WTC11 (cell line): ENCODE results near the gene C2orf92. TPM values are rescaled to one million over a fixed set of nuclear protein-coding genes. Genes with fewer than 3 reads are reported as not detected.

Experiments
- CREM ChIP-seq: sonication (generic); formaldehyde crosslinking; IDR thresholded peaks from 2 replicates; pipeline ENCODE4 v1.8.1; 2022; ENCODE audit warnings: mild to moderate bottlenecking, missing genetic modification reagents, moderate library complexity
- FOXJ3 ChIP-seq: sonication (generic); formaldehyde crosslinking; IDR thresholded peaks from 2 replicates; pipeline ENCODE4 v1.9.0; 2021; ENCODE audit warnings: missing genetic modification reagents, mild to moderate bottlenecking, borderline replicate concordance
- GRHL2 ChIP-seq: fragments of 250-450 bp; sonication (Bioruptor Pico); IDR thresholded peaks from 2 replicates; pipeline ENCODE4 v1.8.0; 2022; ENCODE audit warnings: mild to moderate bottlenecking, moderate library complexity; ENCODE audit not compliant: insufficient replicate concordance, severe bottlenecking
- ZNF423 ChIP-seq: fragments of 250-450 bp; sonication (Bioruptor Pico); IDR thresholded peaks from 2 replicates; pipeline ENCODE4 v2.1.2; 2022; ENCODE audit warnings: mild to moderate bottlenecking, moderate library complexity
- total RNA-seq: library from RNA; stranded (reverse); gene quantifications from 3 replicates; pipeline ENCODE4 v1.2.3, GENCODE V29; 2021
- TF ChIP-seq, protein P1 (sequence below): sonication (generic); formaldehyde crosslinking; IDR thresholded peaks from 2 replicates; pipeline ENCODE4 v1.8.0; 2023; ENCODE audit warnings: missing genetic modification reagents, mild to moderate bottlenecking, borderline replicate concordance
- TF ChIP-seq, protein P2 (sequence below): sonication (generic); formaldehyde crosslinking; conservative IDR thresholded peaks from 2 replicates; pipeline ENCODE4 v1.8.1; 2023; ENCODE audit warnings: mild to moderate bottlenecking, low read depth, missing genetic modification reagents, moderate library complexity
- TF ChIP-seq, protein P3 (sequence below): sonication (generic); formaldehyde crosslinking; IDR thresholded peaks from 2 replicates; pipeline ENCODE4 v1.8.0; 2023; ENCODE audit warnings: missing genetic modification reagents
- TF ChIP-seq, protein P4 (sequence below): sonication (generic); formaldehyde crosslinking; IDR thresholded peaks from 2 replicates; pipeline ENCODE4 v1.8.0; 2023; ENCODE audit warnings: mild to moderate bottlenecking, missing genetic modification reagents
- TF ChIP-seq, protein P5 (sequence below): sonication (generic); formaldehyde crosslinking; IDR thresholded peaks from 2 replicates; pipeline ENCODE4 v1.8.0; 2022; ENCODE audit warnings: mild to moderate bottlenecking, missing genetic modification reagents
- TF ChIP-seq, protein P6 (sequence below): sonication (generic); formaldehyde crosslinking; IDR thresholded peaks from 2 replicates; pipeline ENCODE4 v1.8.1; 2022; ENCODE audit warnings: low read depth, mild to moderate bottlenecking, moderate library complexity, missing genetic modification reagents, borderline replicate concordance

C2orf92 gene
- total RNA-seq, 1 experiment from 2014 or later = 5.2 TPM

DNA sequence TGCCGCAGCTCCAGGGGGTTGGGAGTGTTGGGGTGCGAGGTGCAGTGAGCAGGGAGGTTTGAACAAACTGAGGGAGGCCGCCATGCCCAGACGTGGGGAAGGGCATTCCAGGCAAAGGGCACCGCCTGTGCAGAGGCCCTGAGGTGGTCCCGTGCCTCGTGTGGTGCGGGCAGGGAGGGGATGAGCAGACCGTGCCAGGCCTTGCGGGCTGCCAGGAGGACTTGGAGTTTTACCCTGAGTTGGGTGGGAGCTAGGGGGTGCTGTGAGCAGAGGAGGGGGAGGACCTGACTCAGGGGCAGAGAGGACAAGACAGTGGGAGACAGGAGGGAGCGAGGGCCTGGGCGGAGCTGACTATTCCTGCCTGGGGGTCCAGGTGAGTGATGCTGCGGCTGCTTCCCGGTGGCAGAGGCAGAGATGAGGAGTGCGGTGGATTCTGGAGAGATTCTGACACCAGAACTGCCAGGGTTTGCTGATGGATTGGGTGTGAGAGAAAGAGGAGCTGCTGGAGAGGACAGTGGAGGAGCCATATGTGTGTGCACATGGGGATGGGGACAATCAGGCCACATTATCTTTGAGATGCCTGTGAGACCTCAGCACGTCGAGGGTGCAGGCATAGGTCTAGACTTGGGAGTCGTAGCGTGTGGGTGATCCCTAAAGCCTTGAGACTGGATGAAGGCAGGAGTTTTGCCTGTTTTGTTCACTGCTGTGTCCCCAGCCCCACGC, 67.3 kb downstream of the C2orf92 start (continued):
- TF ChIP-seq, protein P1, sequence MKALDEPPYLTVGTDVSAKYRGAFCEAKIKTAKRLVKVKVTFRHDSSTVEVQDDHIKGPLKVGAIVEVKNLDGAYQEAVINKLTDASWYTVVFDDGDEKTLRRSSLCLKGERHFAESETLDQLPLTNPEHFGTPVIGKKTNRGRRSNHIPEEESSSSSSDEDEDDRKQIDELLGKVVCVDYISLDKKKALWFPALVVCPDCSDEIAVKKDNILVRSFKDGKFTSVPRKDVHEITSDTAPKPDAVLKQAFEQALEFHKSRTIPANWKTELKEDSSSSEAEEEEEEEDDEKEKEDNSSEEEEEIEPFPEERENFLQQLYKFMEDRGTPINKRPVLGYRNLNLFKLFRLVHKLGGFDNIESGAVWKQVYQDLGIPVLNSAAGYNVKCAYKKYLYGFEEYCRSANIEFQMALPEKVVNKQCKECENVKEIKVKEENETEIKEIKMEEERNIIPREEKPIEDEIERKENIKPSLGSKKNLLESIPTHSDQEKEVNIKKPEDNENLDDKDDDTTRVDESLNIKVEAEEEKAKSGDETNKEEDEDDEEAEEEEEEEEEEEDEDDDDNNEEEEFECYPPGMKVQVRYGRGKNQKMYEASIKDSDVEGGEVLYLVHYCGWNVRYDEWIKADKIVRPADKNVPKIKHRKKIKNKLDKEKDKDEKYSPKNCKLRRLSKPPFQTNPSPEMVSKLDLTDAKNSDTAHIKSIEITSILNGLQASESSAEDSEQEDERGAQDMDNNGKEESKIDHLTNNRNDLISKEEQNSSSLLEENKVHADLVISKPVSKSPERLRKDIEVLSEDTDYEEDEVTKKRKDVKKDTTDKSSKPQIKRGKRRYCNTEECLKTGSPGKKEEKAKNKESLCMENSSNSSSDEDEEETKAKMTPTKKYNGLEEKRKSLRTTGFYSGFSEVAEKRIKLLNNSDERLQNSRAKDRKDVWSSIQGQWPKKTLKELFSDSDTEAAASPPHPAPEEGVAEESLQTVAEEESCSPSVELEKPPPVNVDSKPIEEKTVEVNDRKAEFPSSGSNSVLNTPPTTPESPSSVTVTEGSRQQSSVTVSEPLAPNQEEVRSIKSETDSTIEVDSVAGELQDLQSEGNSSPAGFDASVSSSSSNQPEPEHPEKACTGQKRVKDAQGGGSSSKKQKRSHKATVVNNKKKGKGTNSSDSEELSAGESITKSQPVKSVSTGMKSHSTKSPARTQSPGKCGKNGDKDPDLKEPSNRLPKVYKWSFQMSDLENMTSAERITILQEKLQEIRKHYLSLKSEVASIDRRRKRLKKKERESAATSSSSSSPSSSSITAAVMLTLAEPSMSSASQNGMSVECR = no peak
- TF ChIP-seq, protein P2, sequence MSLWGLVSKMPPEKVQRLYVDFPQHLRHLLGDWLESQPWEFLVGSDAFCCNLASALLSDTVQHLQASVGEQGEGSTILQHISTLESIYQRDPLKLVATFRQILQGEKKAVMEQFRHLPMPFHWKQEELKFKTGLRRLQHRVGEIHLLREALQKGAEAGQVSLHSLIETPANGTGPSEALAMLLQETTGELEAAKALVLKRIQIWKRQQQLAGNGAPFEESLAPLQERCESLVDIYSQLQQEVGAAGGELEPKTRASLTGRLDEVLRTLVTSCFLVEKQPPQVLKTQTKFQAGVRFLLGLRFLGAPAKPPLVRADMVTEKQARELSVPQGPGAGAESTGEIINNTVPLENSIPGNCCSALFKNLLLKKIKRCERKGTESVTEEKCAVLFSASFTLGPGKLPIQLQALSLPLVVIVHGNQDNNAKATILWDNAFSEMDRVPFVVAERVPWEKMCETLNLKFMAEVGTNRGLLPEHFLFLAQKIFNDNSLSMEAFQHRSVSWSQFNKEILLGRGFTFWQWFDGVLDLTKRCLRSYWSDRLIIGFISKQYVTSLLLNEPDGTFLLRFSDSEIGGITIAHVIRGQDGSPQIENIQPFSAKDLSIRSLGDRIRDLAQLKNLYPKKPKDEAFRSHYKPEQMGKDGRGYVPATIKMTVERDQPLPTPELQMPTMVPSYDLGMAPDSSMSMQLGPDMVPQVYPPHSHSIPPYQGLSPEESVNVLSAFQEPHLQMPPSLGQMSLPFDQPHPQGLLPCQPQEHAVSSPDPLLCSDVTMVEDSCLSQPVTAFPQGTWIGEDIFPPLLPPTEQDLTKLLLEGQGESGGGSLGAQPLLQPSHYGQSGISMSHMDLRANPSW (CRISPR knock-in tag) = no peak
- TF ChIP-seq, protein P3, sequence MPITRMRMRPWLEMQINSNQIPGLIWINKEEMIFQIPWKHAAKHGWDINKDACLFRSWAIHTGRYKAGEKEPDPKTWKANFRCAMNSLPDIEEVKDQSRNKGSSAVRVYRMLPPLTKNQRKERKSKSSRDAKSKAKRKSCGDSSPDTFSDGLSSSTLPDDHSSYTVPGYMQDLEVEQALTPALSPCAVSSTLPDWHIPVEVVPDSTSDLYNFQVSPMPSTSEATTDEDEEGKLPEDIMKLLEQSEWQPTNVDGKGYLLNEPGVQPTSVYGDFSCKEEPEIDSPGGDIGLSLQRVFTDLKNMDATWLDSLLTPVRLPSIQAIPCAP (CRISPR knock-in tag) = no peak
- no peak for TF ChIP-seq ZNF423
- TF ChIP-seq, protein P4, sequence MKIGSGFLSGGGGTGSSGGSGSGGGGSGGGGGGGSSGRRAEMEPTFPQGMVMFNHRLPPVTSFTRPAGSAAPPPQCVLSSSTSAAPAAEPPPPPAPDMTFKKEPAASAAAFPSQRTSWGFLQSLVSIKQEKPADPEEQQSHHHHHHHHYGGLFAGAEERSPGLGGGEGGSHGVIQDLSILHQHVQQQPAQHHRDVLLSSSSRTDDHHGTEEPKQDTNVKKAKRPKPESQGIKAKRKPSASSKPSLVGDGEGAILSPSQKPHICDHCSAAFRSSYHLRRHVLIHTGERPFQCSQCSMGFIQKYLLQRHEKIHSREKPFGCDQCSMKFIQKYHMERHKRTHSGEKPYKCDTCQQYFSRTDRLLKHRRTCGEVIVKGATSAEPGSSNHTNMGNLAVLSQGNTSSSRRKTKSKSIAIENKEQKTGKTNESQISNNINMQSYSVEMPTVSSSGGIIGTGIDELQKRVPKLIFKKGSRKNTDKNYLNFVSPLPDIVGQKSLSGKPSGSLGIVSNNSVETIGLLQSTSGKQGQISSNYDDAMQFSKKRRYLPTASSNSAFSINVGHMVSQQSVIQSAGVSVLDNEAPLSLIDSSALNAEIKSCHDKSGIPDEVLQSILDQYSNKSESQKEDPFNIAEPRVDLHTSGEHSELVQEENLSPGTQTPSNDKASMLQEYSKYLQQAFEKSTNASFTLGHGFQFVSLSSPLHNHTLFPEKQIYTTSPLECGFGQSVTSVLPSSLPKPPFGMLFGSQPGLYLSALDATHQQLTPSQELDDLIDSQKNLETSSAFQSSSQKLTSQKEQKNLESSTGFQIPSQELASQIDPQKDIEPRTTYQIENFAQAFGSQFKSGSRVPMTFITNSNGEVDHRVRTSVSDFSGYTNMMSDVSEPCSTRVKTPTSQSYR (CRISPR knock-in tag) = no peak
- no peak for TF ChIP-seq GRHL2 (CRISPR knock-in tag)
- TF ChIP-seq, protein P5, sequence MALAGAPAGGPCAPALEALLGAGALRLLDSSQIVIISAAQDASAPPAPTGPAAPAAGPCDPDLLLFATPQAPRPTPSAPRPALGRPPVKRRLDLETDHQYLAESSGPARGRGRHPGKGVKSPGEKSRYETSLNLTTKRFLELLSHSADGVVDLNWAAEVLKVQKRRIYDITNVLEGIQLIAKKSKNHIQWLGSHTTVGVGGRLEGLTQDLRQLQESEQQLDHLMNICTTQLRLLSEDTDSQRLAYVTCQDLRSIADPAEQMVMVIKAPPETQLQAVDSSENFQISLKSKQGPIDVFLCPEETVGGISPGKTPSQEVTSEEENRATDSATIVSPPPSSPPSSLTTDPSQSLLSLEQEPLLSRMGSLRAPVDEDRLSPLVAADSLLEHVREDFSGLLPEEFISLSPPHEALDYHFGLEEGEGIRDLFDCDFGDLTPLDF (CRISPR knock-in tag) = no peak
- TF ChIP-seq, protein P6, sequence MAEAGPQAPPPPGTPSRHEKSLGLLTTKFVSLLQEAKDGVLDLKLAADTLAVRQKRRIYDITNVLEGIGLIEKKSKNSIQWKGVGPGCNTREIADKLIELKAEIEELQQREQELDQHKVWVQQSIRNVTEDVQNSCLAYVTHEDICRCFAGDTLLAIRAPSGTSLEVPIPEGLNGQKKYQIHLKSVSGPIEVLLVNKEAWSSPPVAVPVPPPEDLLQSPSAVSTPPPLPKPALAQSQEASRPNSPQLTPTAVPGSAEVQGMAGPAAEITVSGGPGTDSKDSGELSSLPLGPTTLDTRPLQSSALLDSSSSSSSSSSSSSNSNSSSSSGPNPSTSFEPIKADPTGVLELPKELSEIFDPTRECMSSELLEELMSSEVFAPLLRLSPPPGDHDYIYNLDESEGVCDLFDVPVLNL (CRISPR knock-in tag) = no peak
- no peak for TF ChIP-seq CREM (CRISPR knock-in tag)
- no peak for TF ChIP-seq FOXJ3 (CRISPR knock-in tag)
